ENCODE measurements around the gene ITGB2. TPM values are rescaled to one million over a fixed set of nuclear protein-coding genes. Genes with fewer than 3 reads are reported as not detected.

Gene ITGB2
- total RNA-seq, 2 donors from 2014 or later = 13.1 to 27.1 TPM

GRCh38 chr21:44840771-44841170 lies 79.9 kb downstream of the ITGB2 start:
- DNase-seq = no peak
- Histone ChIP-seq H3K27ac (no peak overlapping the region), H3K36me3 (no peaks in the 10 kb centered on the region), H3K4me3 (no peak overlapping the region), H3K9me3 (no peaks in the 10 kb centered on the region), H3K9ac (ENCODE audit: low read depth in 2 of 2, low read length in 2 of 2) (no peak overlapping the region), H3K4me1 (peaks cover 2% of the 10 kb centered on the region), H3K27me3 (no peaks in the 10 kb centered on the region)
- no peak for TF ChIP-seq CTCF (IDR thresholded peaks at IDR 0.05)
- intact Hi-C loops (cut with DNase I) = no loop called here

- no peaks in the 10 kb centered on the region for H3K36me3 ChIP-seq
- H3K4me3 ChIP-seq = no peak overlapping the region
- DNase-seq = no peak
- H3K9ac ChIP-seq (ENCODE audit: low read depth in 2 of 2, low read length in 2 of 2) = no peak overlapping the region
- no peaks in the 10 kb centered on the region for H3K27me3 ChIP-seq
- intact Hi-C loops (cut with DNase I) = no loop called here
- H3K4me1 ChIP-seq = no peaks in the 10 kb centered on the region
- H3K9me3 ChIP-seq = no peaks in the 10 kb centered on the region
- no peak overlapping the region for H3K27ac ChIP-seq
- TF ChIP-seq CTCF (IDR thresholded peaks at IDR 0.05) = no peak
Observed at GRCh38 chr21:44838951-44839350, 81.7 kb downstream of the ITGB2 start.

- no peak for TF ChIP-seq CTCF (IDR thresholded peaks at IDR 0.05)
- no peaks in the 10 kb centered on the region for H3K4me1 ChIP-seq
- no peak overlapping the region for H3K4me3 ChIP-seq
- H3K36me3 ChIP-seq = no peaks in the 10 kb centered on the region
- no peak overlapping the region for H3K27ac ChIP-seq
- no peak overlapping the region for H3K9ac ChIP-seq (ENCODE audit: low read depth in 2 of 2, low read length in 2 of 2)
- H3K9me3 ChIP-seq = no peaks in the 10 kb centered on the region
- no peak for DNase-seq
- no peaks in the 10 kb centered on the region for H3K27me3 ChIP-seq
- intact Hi-C loops (cut with DNase I) = no loop called here
Observed at GRCh38 chr21:44838039-44838895, 82.4 kb downstream of the ITGB2 start.

GRCh38 chr21:44837537-44837936 lies 83.2 kb downstream of the ITGB2 start:
- Histone ChIP-seq H3K27ac (no peak overlapping the region), H3K36me3 (no peaks in the 10 kb centered on the region), H3K4me1 (no peaks in the 10 kb centered on the region), H3K9me3 (no peaks in the 10 kb centered on the region), H3K4me3 (no peak overlapping the region), H3K9ac (ENCODE audit: low read depth in 2 of 2, low read length in 2 of 2) (no peak overlapping the region), H3K27me3 (no peaks in the 10 kb centered on the region)
- intact Hi-C loops (cut with DNase I) = no loop called here
- TF ChIP-seq CTCF (IDR thresholded peaks at IDR 0.05) = no peak
- no peak for DNase-seq

GRCh38 chr21:44836666-44837471 lies 83.8 kb downstream of the ITGB2 start:
- TF ChIP-seq CTCF (IDR thresholded peaks at IDR 0.05) = no peak
- intact Hi-C loops (cut with DNase I) = no loop called here
- H3K36me3 ChIP-seq = no peaks in the 10 kb centered on the region
- no peaks in the 10 kb centered on the region for H3K9me3 ChIP-seq
- H3K4me3 ChIP-seq = no peak overlapping the region
- H3K9ac ChIP-seq (ENCODE audit: low read depth in 2 of 2, low read length in 2 of 2) = no peak overlapping the region
- H3K27ac ChIP-seq = no peak overlapping the region
- DNase-seq = no peak
- no peaks in the 10 kb centered on the region for H3K4me1 ChIP-seq
- H3K27me3 ChIP-seq = no peaks in the 10 kb centered on the region
